Fibroblast of skin of left biceps (primary cell): ENCODE results near the gene C4orf17.
"Not testable (repeated sequence)": the region's sequence is repeated elsewhere in the genome, so short reads cannot be mapped to it uniquely, and the experiment has no call there.

Experiments used
- DNase-seq, 2 experiments: peaks; one replicate each; pipeline ENCODE4 v3.0.0-alpha.2; 2013; ENCODE audit warnings: low read depth in 2 of 2

The C4orf17 gene

DNA sequence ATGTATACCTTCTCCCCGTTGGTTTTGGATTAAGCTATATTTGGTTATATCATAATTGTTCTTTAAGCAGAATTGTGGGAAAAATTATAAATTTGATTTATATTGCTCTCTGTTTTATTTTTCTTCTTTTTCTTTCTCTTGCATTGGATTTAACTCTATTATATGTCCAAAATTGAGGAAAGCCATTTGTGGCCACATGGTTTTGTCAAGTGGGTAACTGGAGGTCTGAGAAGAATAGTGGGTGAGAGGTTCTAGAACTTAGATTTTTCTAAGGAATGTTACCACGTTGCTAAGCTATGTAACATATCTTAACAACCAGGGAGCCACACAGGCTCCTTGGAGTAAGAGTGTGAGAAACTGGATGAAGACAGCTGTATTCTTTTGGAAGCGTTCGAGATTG lies at the start of gene C4orf17:
TSS of gene C4orf17 (plus strand) at position 301 of the 400 bp plus-strand sequence. CDS start 2,061 bp downstream, outside the sequence.
- no peak for DNase-seq

- DNase-seq, result no peak
Measured at GRCh38 chr4:99461623-99462401, 49.0 kb upstream of the C4orf17 start.

GRCh38 chr4:99462875-99463464 lies 47.9 kb upstream of the C4orf17 start:
- peak; percentile 20 to 35 for DNase-seq

DNA sequence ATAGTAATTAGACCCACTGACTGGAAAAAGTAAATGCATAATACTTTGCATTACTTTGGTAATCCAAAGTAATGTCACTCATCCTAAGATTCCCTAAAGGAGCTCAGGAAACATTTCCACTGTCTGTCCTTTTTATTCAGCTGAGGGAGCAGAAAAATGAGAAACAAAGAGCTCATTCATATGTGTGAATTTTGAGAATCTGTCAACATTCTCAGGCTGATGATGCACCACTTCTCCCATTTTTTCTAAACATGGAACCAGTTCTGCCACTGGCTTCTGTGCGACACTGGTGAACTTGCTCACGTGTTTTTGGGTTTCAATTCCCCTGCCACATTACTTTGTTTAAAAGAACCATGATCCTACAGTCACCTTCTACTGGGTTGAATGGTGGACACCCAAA lies 47.3 kb upstream of the C4orf17 start:
- DNase-seq, result no peak

GRCh38 chr4:99467887-99468286 lies 42.9 kb upstream of the C4orf17 start:
- DNase-seq, result no peak

DNA sequence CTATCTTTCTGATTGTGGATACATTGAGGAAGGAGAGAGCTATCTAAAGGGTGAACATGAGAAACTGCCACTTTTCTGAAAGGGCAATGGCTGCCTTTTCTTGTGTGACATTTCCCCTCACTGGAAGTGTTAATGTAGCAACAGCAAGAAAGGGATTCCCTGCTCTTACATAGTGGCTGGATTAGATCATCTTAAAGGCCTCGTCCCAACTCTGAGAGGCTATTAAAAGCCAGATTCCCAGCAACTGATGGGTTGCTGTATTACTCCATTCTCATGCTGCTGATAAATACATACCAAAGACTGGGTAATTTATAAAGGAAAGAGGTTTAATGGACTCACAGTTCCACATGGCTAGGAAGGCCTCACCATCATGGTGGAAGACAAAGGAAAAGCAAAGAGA lies 41.9 kb upstream of the C4orf17 start:
- no peak for DNase-seq

- DNase-seq, result no peak
Measured at GRCh38 chr4:99471349-99471748, 39.5 kb upstream of the C4orf17 start.

GRCh38 chr4:99471896-99472295 lies 38.9 kb upstream of the C4orf17 start:
- no peak for DNase-seq

DNA sequence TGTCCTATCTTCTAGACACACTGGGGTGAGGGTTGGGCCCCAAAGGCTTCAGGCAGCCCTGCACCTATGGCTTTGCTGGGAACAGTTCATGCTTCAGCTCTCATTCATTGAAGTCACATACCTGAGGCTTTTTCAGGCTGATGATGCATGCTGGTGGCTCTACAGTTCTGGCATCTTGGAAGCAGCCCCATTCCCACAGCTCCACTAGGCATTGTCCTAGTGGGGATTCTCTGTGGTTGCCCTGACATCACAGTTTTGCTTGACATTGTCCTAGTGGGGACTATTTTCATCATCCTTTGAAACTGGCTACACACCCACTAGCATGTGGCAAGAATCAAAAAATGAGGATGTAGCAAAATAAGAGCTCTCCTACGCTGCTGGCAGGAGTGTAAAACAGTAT lies 37.7 kb upstream of the C4orf17 start:
- no peak for DNase-seq

- DNase-seq, result no peak
Measured at GRCh38 chr4:99483636-99484035, 27.2 kb upstream of the C4orf17 start.

DNA sequence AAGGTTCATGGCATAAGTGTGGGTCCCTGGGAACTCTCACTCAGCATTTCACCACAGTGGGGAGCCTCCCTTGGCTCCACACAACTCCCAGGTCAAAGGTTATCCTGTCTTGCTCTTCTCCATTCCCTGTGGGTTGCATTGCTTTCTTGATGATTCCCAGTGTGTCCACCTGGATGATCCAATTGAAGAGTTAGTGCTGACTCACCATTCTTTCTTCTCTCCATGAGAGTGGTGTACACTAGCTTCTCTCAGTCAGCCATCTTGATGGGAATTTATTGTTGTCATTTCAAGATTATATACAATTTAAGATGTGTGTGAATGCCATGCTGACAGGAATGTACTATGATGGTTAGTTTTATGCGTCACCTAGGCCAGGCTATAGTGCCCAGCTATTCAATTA lies 25.6 kb upstream of the C4orf17 start:
- DNase-seq, result no peak

DNA sequence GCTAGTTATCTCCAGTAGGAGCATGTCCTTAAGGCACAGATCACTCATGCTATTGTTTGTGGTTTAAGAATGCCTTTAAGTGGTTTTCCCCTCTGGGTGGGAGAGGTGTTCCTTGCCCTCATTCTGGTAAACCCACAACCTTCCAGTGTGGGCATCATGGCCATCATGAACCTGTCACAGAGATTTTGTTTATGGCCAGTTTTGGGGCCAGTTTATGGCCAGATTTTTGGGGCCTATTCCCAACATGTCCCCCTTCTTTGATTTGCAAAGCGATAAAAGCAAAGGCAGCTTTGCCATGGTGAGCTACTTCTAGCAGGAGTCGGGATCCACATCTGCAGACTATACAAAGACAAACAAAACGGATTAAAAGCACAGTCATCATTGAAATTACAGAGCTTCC lies 24.2 kb upstream of the C4orf17 start:
- DNase-seq, result not testable (repeated sequence)

DNA sequence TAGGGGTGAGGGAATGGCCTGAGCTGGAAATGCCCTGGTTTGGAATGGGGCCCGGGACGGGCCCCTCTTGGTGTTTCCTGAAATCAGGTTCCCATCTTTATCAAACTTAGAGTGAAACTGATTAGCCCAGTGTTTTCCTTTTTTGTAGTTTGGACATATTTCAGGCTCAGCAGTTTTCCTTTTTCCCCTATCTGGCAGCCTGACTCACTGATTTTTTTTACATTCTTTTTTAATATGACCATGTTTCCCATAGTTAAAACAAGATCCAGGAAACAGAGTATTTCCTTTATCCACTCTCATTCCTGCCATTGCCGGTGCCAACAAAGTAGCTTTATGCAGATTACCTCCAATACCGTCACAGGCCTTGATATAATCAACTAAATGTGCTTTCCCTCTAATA lies 20.5 kb upstream of the C4orf17 start:
- DNase-seq, result no peak

GRCh38 chr4:99504804-99505502 lies 5.9 kb upstream of the C4orf17 start:
- no peak for DNase-seq

DNA sequence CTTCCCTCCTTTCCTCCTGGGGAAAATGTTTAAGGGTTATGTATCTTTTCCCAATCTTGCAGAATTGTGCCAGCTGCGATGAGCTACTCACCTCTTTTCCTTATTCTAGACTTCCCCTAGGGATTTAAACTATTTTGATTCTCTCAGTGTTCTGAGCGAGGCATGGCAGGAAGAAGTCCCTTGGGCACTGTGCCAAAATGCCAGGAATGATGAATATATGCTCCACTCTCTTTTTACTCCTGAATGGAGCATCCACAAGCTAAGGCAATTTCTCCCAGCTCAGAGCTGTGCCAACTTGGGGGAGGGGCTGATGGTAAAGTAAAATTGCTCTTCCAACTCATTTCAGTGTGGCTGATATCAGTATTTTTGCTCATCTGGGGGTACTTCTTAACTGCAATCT lies 4.0 kb upstream of the C4orf17 start:
- no peak for DNase-seq

DNA sequence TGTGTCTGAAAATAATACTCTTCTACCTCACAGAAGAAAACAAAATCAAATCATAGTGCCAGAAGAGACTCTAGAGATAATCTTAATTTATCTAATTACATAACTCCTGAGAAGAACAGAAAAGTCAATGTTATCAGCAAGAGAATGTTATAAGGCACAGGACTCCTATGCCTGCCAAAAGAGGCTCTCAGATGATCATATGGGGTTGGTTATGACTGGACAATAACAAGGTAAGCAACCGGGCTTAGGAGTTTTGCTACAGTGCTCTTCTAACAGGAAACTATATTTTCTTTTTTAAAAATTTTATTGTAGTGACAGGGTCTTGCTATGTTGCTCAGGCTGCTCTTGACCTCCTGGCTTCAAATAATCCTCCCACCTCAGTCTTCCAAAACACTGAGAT lies 3.5 kb upstream of the C4orf17 start:
- DNase-seq, result no peak

DNA sequence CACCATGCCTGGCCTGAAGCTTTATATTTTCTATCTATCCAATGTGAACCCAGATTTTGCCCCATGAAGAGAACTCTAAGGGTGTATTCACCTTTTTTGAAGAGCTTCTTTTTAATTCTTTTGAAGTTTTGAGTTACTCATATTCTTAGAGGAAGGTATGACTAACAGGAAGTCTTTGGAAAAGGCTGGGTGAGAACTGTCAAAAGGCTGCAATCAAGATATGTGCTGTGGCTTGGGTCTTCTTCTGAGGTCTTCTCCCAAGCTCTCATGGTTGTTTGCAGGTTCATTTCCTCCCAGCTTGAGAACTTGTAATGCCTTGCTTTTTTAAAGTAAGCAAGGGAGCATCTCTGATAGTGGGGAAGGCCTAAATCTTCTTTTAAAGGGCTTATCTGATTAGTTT lies 3.1 kb upstream of the C4orf17 start:
- no peak for DNase-seq

DNA sequence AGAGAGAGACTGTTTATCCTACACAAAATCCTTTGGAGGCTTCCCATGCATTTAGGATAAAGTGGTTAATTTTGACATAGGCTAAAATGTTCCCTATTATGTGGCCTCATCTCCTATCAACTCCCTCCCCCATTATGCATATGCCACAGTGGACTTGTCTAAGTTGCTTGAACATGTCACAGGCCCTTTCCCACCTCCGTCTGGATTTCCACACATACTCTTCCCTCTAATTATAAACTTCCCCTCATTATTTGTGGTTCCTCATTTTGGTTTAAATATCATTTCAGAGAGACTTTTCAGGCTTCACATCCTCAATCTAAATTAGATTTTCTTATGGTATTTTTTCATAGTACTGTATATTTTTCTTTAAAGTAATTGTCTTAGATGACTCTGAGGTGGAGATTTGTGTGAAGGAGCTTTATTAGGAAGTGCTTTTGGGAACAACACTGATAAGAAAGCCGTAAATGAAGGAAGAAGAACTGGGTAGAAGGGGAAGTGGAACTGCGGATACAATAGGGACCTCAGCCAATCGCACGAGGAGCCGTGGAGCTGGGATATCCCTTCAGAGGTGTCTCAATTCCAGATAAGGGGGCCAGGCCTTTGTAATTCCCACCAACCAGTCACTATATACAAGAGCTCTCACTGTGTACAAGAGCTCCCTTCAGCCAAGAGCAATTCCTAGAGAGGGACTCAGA lies 7.9 kb downstream of the C4orf17 start:
- DNase-seq, result no peak

DNA sequence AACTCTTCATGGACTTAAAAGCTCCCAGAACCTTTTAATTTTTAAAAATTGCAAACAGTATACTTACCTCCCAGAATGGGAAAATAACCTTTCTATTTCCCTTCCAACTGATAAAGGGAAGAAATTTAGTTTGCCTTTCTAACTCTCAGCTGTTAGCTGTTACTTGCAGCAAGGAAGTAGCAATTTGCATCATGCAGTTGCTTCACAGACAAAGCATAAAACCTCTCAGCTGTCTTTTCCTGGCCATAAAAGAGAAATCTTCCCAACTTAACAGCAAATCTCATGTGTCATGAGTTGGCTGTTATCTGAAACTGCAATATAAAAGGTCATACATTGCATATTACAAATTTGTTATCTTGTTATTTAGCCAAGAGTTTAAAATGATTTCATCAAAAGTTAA lies 18.4 kb downstream of the C4orf17 start:
- DNase-seq, result no peak

DNA sequence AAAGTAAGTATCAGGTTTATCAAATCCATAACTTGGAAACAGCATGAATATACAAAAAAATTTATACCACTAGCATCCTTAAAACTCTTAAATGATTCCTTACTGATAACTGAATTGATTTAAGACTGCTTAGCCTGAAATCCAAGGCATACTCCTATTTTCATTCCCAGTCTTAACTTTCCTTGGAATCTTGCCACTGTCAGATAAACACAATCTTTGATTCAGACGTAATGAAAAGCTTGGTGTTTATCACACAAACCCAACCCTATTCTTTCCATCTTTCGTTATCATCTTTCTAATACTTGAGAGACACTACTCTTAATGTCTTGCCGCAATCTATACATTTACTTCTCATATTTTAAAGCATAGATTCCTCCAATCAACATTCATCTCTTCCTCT lies 19.1 kb downstream of the C4orf17 start:
- DNase-seq, result no peak

DNA sequence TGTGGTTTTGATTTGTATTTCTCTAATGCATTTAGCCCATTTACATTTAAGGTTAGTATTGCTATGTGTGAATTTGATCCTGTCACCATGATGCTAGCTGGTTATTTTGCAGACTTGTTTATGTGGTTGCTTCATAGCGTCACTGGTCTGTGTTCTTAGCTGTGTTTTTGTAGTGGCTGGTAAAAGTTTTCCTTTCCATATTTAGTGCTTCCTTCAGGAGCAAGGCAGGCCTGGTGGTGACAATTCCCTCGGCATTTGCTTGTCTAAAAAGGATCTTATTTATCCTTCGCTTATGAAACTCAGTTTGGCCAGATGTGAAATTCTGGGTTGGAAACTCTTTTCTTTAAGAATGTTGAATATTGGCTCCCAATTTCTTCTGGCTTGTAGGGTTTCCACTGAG lies 23.9 kb downstream of the C4orf17 start:
- not testable (repeated sequence) for DNase-seq

GRCh38 chr4:99536271-99536670 lies 25.4 kb downstream of the C4orf17 start:
- DNase-seq, result no peak
